ENCODE results near the gene FOXK1.

GRCh38 chr7:4740796-4741195, 58.7 kb downstream of the FOXK1 start:
- TF ChIP-seq CTCF (IDR thresholded peaks at IDR 0.05; ENCODE audit: low read depth, low read length) (no peak), POLR2A (IDR thresholded peaks at IDR 0.05; ENCODE audit: extremely low read depth, insufficient read length) (no peak), MYC (IDR thresholded peaks at IDR 0.05; ENCODE audit: low read depth, low read length) (no peak)
